H1 (cell line): ENCODE measurements around the gene NFKBIZ. TPM values are rescaled to one million over a fixed set of nuclear protein-coding genes. Genes with fewer than 3 reads are reported as not detected.

ENCODE experiments used
- CTCF ChIA-PET: fragments of 300-600 bp; sonication (Branson Sonifier 250); formaldehyde crosslinking; loops from one replicate; lab custom pipeline; 2021; ENCODE audit not compliant: partially characterized antibody; lab: Charles Lee
- POLR2A ChIA-PET: fragments of 300-600 bp; sonication (Branson Sonifier 250); formaldehyde crosslinking; loops from one replicate; lab custom pipeline; 2021; ENCODE audit warnings: inconsistent platforms; ENCODE audit not compliant: partially characterized antibody; lab: Charles Lee
- DNase-seq, 2 experiments: peaks; one replicate each; pipeline versions ENCODE4 v3.0.0 to v3.0.0-alpha.2; 2010 to 2022; ENCODE audit warnings: low spot score in 2 of 2, low read depth in 1 of 2, mixed read lengths in 1 of 2
- FAIRE-seq: peaks from 2 replicates; lab custom pipeline; 2011; peaks lifted over from hg19 to GRCh38; lab: Jason Lieb, UNC
- H2AFZ ChIP-seq: 2 replicates; pipeline ENCODE4 v1.8.1; 2012; ENCODE audit warnings: low read length, inconsistent platforms
- H2AK5ac ChIP-seq: 2 replicates; pipeline ENCODE4 v1.6.1; 2013; ENCODE audit warnings: low read depth, low read length
- H2BK120ac ChIP-seq: replicated peaks from 2 replicates; pipeline ENCODE3; 2013; ENCODE audit warnings: low read depth, low read length, inconsistent platforms
- H2BK12ac ChIP-seq: 2 replicates; pipeline ENCODE4 v1.6.1; 2013; ENCODE audit warnings: low read depth, low read length
- H2BK15ac ChIP-seq: 2 replicates; pipeline ENCODE4 v1.6.1; 2013; ENCODE audit warnings: low read length
- H2BK20ac ChIP-seq: 2 replicates; pipeline ENCODE4 v1.6.1; 2013; ENCODE audit warnings: low read length
- H2BK5ac ChIP-seq: 2 replicates; pipeline ENCODE4 v1.6.1; 2013; ENCODE audit warnings: low read depth, low read length
- H3K14ac ChIP-seq: 2 replicates; pipeline ENCODE4 v1.6.1; 2013; ENCODE audit warnings: inconsistent platforms; ENCODE audit not compliant: insufficient read length
- H3K18ac ChIP-seq: 2 replicates; pipeline ENCODE4 v1.6.1; 2013; ENCODE audit warnings: low read length; ENCODE audit errors: extremely low read depth
- H3K23ac ChIP-seq: 2 replicates; pipeline ENCODE4 v1.6.1; 2013; ENCODE audit warnings: inconsistent platforms; ENCODE audit not compliant: insufficient read length
- H3K23me2 ChIP-seq: 2 replicates; pipeline ENCODE4 v1.6.1; 2013; ENCODE audit warnings: low read depth, low read length
- H3K27ac ChIP-seq: 2 replicates; pipeline ENCODE4 v1.6.1; 2011; ENCODE audit warnings: low read depth, low read length, inconsistent platforms
- H3K27me3 ChIP-seq, 4 experiments: replicated peaks in 1 of 4; 1 replicate in 1 of 4; 2 replicates in 3 of 4; pipeline versions ENCODE4 v1.6.1 to v1.8.1; 2011 to 2013; ENCODE audit warnings: low read length in 3 of 4, mild to moderate bottlenecking in 3 of 4, inconsistent platforms in 2 of 4, mixed read lengths in 2 of 4, moderate library complexity in 1 of 4; ENCODE audit not compliant: control insufficient read depth in 3 of 4, insufficient read depth in 3 of 4; ENCODE audit errors: extremely low read depth in 1 of 4
- H3K36me3 ChIP-seq, 4 experiments: 2 replicates each; pipeline versions ENCODE4 v1.6.1 to v1.8.1; 2011 to 2013; ENCODE audit warnings: mild to moderate bottlenecking in 4 of 4, low read length in 3 of 4, moderate library complexity in 2 of 4, control low read depth in 1 of 4, inconsistent platforms in 1 of 4; ENCODE audit not compliant: insufficient read depth in 4 of 4, control insufficient read depth in 2 of 4
- H3K4ac ChIP-seq: replicated peaks from 2 replicates; pipeline ENCODE3; 2013; ENCODE audit warnings: low read length, low read depth, mixed read lengths, inconsistent platforms; ENCODE audit not compliant: insufficient read length
- H3K4me1 ChIP-seq, 4 experiments: replicated peaks in 1 of 4; 1 replicate in 1 of 4; 2 replicates in 3 of 4; pipeline versions ENCODE4 v1.6.1 to v1.8.1; 2011 to 2013; ENCODE audit warnings: low read length in 3 of 4, inconsistent platforms in 2 of 4, mixed read lengths in 1 of 4; ENCODE audit not compliant: insufficient read depth in 4 of 4, control insufficient read depth in 3 of 4
- H3K4me2 ChIP-seq, 2 experiments: 2 replicates each; pipeline versions ENCODE4 v1.6.1 to v1.8.1; 2011 to 2013; ENCODE audit warnings: low read depth in 2 of 2, low read length in 2 of 2, control low read depth in 1 of 2, inconsistent platforms in 1 of 2, mild to moderate bottlenecking in 1 of 2; ENCODE audit not compliant: insufficient read depth in 1 of 2
- H3K4me3 ChIP-seq, 4 experiments: fragments of 200-600, 300-600 bp in 1 of 4; sonication (generic), shearing (Covaris generic), sonication (Bioruptor Twin) in 1 of 4; 2 replicates each; pipeline versions ENCODE4 v1.5.1 to v1.8.1; 2011 to 2016; ENCODE audit warnings: low read length in 4 of 4, low read depth in 3 of 4, control low read depth in 2 of 4, inconsistent platforms in 2 of 4, mild to moderate bottlenecking in 2 of 4, mixed read lengths in 1 of 4, moderate library complexity in 1 of 4; ENCODE audit not compliant: insufficient read depth in 2 of 4; ENCODE audit errors: extremely low read depth in 1 of 4
- H3K56ac ChIP-seq: replicated peaks from 2 replicates; pipeline ENCODE3; 2013; ENCODE audit warnings: low read depth, mild to moderate bottlenecking, mixed read lengths, low read length, inconsistent platforms; ENCODE audit not compliant: insufficient read length
- H3K79me1 ChIP-seq: 2 replicates; pipeline ENCODE4 v1.6.1; 2013; ENCODE audit warnings: low read depth, low read length, control low read depth
- H3K79me2 ChIP-seq, 2 experiments: 2 replicates each; pipeline versions ENCODE4 v1.6.1 to v1.8.1; 2012 to 2013; ENCODE audit warnings: low read length in 2 of 2, mild to moderate bottlenecking in 2 of 2, inconsistent platforms in 1 of 2; ENCODE audit not compliant: insufficient read depth in 2 of 2, control insufficient read depth in 1 of 2
- H3K9ac ChIP-seq, 4 experiments: replicated peaks in 1 of 4; 1 replicate in 1 of 4; 2 replicates in 3 of 4; pipeline versions ENCODE4 v1.6.1 to v1.8.1; 2011 to 2013; ENCODE audit warnings: low read depth in 3 of 4, low read length in 3 of 4, control low read depth in 2 of 4, mild to moderate bottlenecking in 2 of 4, moderate library complexity in 2 of 4, inconsistent platforms in 1 of 4; ENCODE audit errors: extremely low read depth in 1 of 4
- H3K9me3 ChIP-seq, 2 experiments: 2 replicates each; pipeline versions ENCODE4 v1.6.1 to v1.8.1; 2012 to 2013; ENCODE audit warnings: mild to moderate bottlenecking in 2 of 2, moderate library complexity in 2 of 2, control low read depth in 1 of 2, inconsistent platforms in 1 of 2, low read depth in 1 of 2, low read length in 1 of 2, mixed read lengths in 1 of 2; ENCODE audit not compliant: insufficient read depth in 2 of 2
- H4K20me1 ChIP-seq, 2 experiments: replicated peaks in 1 of 2; 2 replicates each; pipeline versions ENCODE3 to v1.8.1; 2011 to 2013; ENCODE audit warnings: inconsistent platforms in 2 of 2, low read length in 2 of 2, mild to moderate bottlenecking in 1 of 2; ENCODE audit not compliant: insufficient read depth in 2 of 2, control insufficient read depth in 1 of 2
- H4K5ac ChIP-seq: 2 replicates; pipeline ENCODE4 v1.6.1; 2013; ENCODE audit warnings: low read length, low read depth, mixed read lengths, inconsistent platforms; ENCODE audit not compliant: insufficient read length
- H4K8ac ChIP-seq: 2 replicates; pipeline ENCODE4 v1.8.0; 2013; ENCODE audit warnings: mild to moderate bottlenecking, moderate library complexity, low read length, inconsistent platforms; ENCODE audit not compliant: insufficient read depth; ENCODE audit errors: extremely low read depth
- H4K91ac ChIP-seq: replicated peaks from 2 replicates; pipeline ENCODE3; 2013; ENCODE audit warnings: low read length, mixed read lengths, inconsistent platforms; ENCODE audit not compliant: insufficient read length
- CTCF ChIP-seq, 3 experiments: IDR thresholded peaks; 1 replicate in 2 of 3; 2 replicates in 1 of 3; pipeline versions ENCODE4 v1.5.1 to v1.6.1; 2011; ENCODE audit warnings: low read length in 3 of 3, mild to moderate bottlenecking in 3 of 3, inconsistent platforms in 2 of 3, low read depth in 1 of 3, moderate library complexity in 1 of 3; ENCODE audit not compliant: insufficient read depth in 1 of 3; ENCODE audit errors: control extremely low read depth in 1 of 3
- POLR2AphosphoS5 ChIP-seq: IDR thresholded peaks from 2 replicates; pipeline ENCODE4 v1.6.1; 2011; ENCODE audit warnings: low read depth, low read length
- RAD21 ChIP-seq, 2 experiments: IDR thresholded peaks in 1 of 2; conservative IDR thresholded peaks in 1 of 2; 2 replicates each; pipeline ENCODE4 v1.6.1; 2011; ENCODE audit warnings: low read depth in 2 of 2, low read length in 2 of 2, improper control_type of control experiment in 1 of 2, inconsistent platforms in 1 of 2, mild to moderate bottlenecking in 1 of 2, moderate library complexity in 1 of 2
- SIX5 ChIP-seq: IDR thresholded peaks from 2 replicates; pipeline ENCODE4 v1.6.1; 2011; ENCODE audit warnings: mild to moderate bottlenecking, low read depth, low read length
- WGBS, 2 experiments: shearing (Covaris generic) in 1 of 2; methylation state at CpG; one replicate each; pipeline versions ENCODE4 v1.1.6 to v1.1.7; 2013 to 2015; ENCODE audit warnings: low lambda C conversion rate in 2 of 2, mixed read lengths in 2 of 2, inconsistent platforms in 1 of 2, low coverage in 1 of 2, missing lambda C conversion rate in 1 of 2; ENCODE audit not compliant: insufficient replicate concordance in 2 of 2, insufficient coverage in 1 of 2, insufficient read length in 1 of 2; ENCODE audit errors: extremely low coverage in 1 of 2, missing lambda C conversion rate in 1 of 2; 5-methylcytosine and 5-hydroxymethylcytosine counted together
- polyA plus RNA-seq, 7 experiments: library from polyadenylated mRNA; depleted of rRNA in 3 of 7; stranded (reverse) in 5 of 7; unstranded in 2 of 7; fragments of >200 nt in 5 of 7; fragments of 200-250 nt in 2 of 7; gene quantifications; 1 replicate in 5 of 7; 2 replicates in 1 of 7; 4 replicates in 1 of 7; pipeline versions ENCODE4 v1.2.1 to v1.2.3, GENCODE V29; 2011 to 2013; ENCODE audit warnings: missing spikeins in 2 of 7, mixed read lengths in 2 of 7
- total RNA-seq: library from RNA; stranded (reverse); fragmentation: NEBNext Ultra II Directional; extraction: Animal tissue kit (Norgen Biotek cat#: 25700); gene quantifications from 2 replicates; pipeline ENCODE4 v1.2.1, GENCODE V29; 2021

Gene NFKBIZ
- total and polyA plus RNA-seq, 2 of the 8 experiments (the other 6 are each of a cell fraction or from before 2014, with no cell fraction given) = 7.2 to 24.5 TPM

- Histone ChIP-seq H4K5ac (no peak overlapping the region), H2BK12ac (no peak overlapping the region), H3K79me2 (no peaks in the 10 kb centered on the region), H3K36me3 (peaks cover 0 to 5% (median 0%) of the 10 kb centered on the region in 4 experiments; a peak in 1 of 8 replicates), H2BK5ac (no peak overlapping the region), H2BK20ac (no peak overlapping the region), H3K14ac (no peak overlapping the region), H3K4me3 (no peak overlapping the region), H2AK5ac (no peak overlapping the region), H4K20me1 (no peaks in the 10 kb centered on the region), H2BK15ac (no peak overlapping the region), H3K9ac (no peak overlapping the region), H3K18ac (no peak overlapping the region), H4K91ac (no peak overlapping the region), H2AFZ (no peak overlapping the region), H3K27ac (no peak overlapping the region), H3K9me3 (no peaks in the 10 kb centered on the region), H3K23me2 (no peaks in the 10 kb centered on the region), H3K4me2 (no peak overlapping the region), H3K4ac (no peak overlapping the region), H3K56ac (no peak overlapping the region), H3K23ac (no peak overlapping the region), H3K27me3 (no peaks in the 10 kb centered on the region), H3K4me1 (no peaks in the 10 kb centered on the region), H2BK120ac (no peak overlapping the region), H4K8ac (no peak overlapping the region), H3K79me1 (no peaks in the 10 kb centered on the region; the same call in 1 of the 2 replicates)
- POLR2A ChIA-PET = interaction anchor here (1.0 to 2.6 kb wide), 2 partner anchors 14 to 35 kb away, joined by 5 to 14 read pairs; partner anchors contain the start of gene NFKBIZ
- FAIRE-seq (no peak), DNase-seq (no peak)
- 89% methylated on average over 7 of the region's 7 CpGs; no CpG with 5 or more reads in 1 of the 2 experiments for WGBS, 2 experiments
- peak; percentile 57 to 65 for TF ChIP-seq RAD21 (IDR thresholded peaks at IDR 0.05 in 1 of 2, conservative IDR thresholded peaks at IDR 0.05 in 1 of 2; ENCODE audit: low read depth in 2 of 2, low read length in 2 of 2)
- no peak for TF ChIP-seq POLR2AphosphoS5
- TF ChIP-seq SIX5 = no peak
- peak in 2 of 3 experiments; percentile 7 to 34; a peak in 2 of 4 replicates for TF ChIP-seq CTCF (IDR thresholded peaks at IDR 0.05; ENCODE audit: control extremely low read depth in 1 of 3, insufficient read depth in 1 of 3, low read depth in 1 of 3, low read length in 3 of 3)
- CTCF ChIA-PET = interaction anchor here (0.7 to 8.8 kb wide), 26 partner anchors 10 to 656 kb away, joined by 3 to 174 read pairs (median 4); partner anchors contain the start of gene NFKBIZ
Measured at GRCh38 chr3:101813817-101814440, 35.4 kb upstream of the NFKBIZ start.
